Measurements from ENCODE around the gene BLCAP.

- TF ChIP-seq POLR2AphosphoS5 (IDR thresholded peaks at IDR 0.05; ENCODE audit: borderline replicate concordance, low read depth, low read length) (no peak), EZH2 (IDR thresholded peaks at IDR 0.05) (no peak)
These were observed 4.7 kb downstream of the BLCAP start for GRCh38 chr20:37523012-37523391.
